GM12878 (cell line): ENCODE results near the gene METTL5.
"Not testable (repeated sequence)": the region's sequence is repeated elsewhere in the genome, so short reads cannot be mapped to it uniquely, and the experiment has no call there.

Experiments used
- CUX1 ChIP-seq: IDR thresholded peaks from 2 replicates; pipeline ENCODE4 v1.6.1; 2012; ENCODE audit warnings: improper control_type of control experiment, low read depth, low read length; ENCODE audit not compliant: insufficient replicate concordance
- ELK1 ChIP-seq: IDR thresholded peaks from 2 replicates; pipeline ENCODE4 v1.6.1; 2012; ENCODE audit warnings: low read depth, low read length, improper control_type of control experiment
- EP300 ChIP-seq, 2 experiments: fragments of 150-350 bp in 1 of 2; IDR thresholded peaks; 2 replicates each; pipeline ENCODE4 v1.6.1; 2011 to 2012; ENCODE audit warnings: low read depth in 2 of 2, low read length in 2 of 2, borderline replicate concordance in 1 of 2, improper control_type of control experiment in 1 of 2, inconsistent platforms in 1 of 2; ENCODE audit not compliant: control insufficient read depth in 1 of 2
- NFIC ChIP-seq: IDR thresholded peaks from 2 replicates; pipeline ENCODE4 v1.6.1; 2012; ENCODE audit warnings: low read depth, mild to moderate bottlenecking, inconsistent platforms, low read length, moderate library complexity
- NKRF ChIP-seq: fragments of 450-650 bp; conservative IDR thresholded peaks from 2 replicates; pipeline ENCODE4 v1.6.1; 2017; ENCODE audit warnings: mild to moderate bottlenecking, moderate library complexity
- PBX3 ChIP-seq: IDR thresholded peaks from 2 replicates; pipeline ENCODE4 v1.6.1; 2011; ENCODE audit warnings: mild to moderate bottlenecking, low read depth, low read length, moderate library complexity; ENCODE audit not compliant: insufficient replicate concordance
- POLR2A ChIP-seq: IDR thresholded peaks from 2 replicates; pipeline ENCODE4 v1.6.1; 2011; ENCODE audit warnings: low read depth, mild to moderate bottlenecking, low read length
- RBBP5 ChIP-seq: fragments of 200-600 bp; sonication (generic); conservative IDR thresholded peaks from 2 replicates; pipeline ENCODE4 v1.6.1; 2016
- SMAD1 ChIP-seq: fragments of 450-650 bp; IDR thresholded peaks from 2 replicates; pipeline ENCODE4 v1.6.1; 2018; ENCODE audit warnings: mild to moderate bottlenecking, low read depth; ENCODE audit not compliant: partially characterized antibody
- TAF1 ChIP-seq: IDR thresholded peaks from 2 replicates; pipeline ENCODE4 v1.6.1; 2011; ENCODE audit warnings: mild to moderate bottlenecking, low read depth, low read length, borderline replicate concordance
- TCF7 ChIP-seq: IDR thresholded peaks from 2 replicates; pipeline ENCODE4 v1.6.1; 2014; ENCODE audit warnings: antibody characterized with exemption, borderline replicate concordance
- ZBTB11 ChIP-seq: fragments of 450-650 bp; formaldehyde crosslinking; IDR thresholded peaks from 2 replicates; pipeline ENCODE4 v1.5.0; 2022; ENCODE audit warnings: mild to moderate bottlenecking, missing genetic modification characterization

DNA sequence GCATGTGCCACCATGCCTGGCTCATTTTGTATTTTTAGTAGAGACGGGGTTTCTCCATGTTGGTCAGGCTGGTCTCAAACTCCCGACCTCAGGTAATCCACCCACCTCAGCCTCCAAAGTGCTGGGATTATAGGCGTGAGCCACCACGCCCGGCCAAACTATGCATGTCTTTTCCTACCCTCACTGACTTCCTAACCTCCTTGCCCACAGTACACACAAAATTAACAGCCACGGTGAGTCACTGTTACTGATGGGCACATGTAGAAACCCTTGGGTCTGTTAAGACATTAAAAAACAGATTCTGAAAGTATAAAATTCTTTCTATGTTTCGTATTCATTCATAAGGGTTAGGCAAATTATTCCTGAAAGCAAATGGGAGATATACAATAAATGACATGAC lies 4.6 kb downstream of the METTL5 start:
- TF ChIP-seq NKRF; SMAD1; CUX1; ELK1; TAF1; ZBTB11 (CRISPR knock-in tag); PBX3; RBBP5; EP300 (IDR thresholded peaks at IDR 0.05; ENCODE audit: borderline replicate concordance in 1 of 2, control insufficient read depth in 1 of 2, low read depth in 2 of 2, low read length in 2 of 2); POLR2A; TCF7; NFIC: not testable (repeated sequence)
